ENCODE measurements around the gene PALM3. TPM values are rescaled to one million over a fixed set of nuclear protein-coding genes. Genes with fewer than 3 reads are reported as not detected.

Gene PALM3
- total and polyA plus RNA-seq, 2 experiments from 2014 or later: 16.6 to 45.8 TPM

- H3K4me3 Mint-ChIP-seq: peak overlapping the region; percentile 89
- DNase-seq (ENCODE audit: low spot score) (peak; percentile 93), ATAC-seq (peak; percentile 49)
- Histone ChIP-seq H3K27me3 (ENCODE audit: insufficient read depth) (no peaks in the 10 kb centered on the region), H3K36me3 (ENCODE audit: insufficient read depth) (no peaks in the 10 kb centered on the region), H3K9me2 (ENCODE audit: insufficient read depth) (no peaks in the 10 kb centered on the region), H3K79me2 (replicated peaks; ENCODE audit: insufficient read depth) (peaks cover 17% of the 10 kb centered on the region), H2AFZ (peak overlapping the region; percentile 98), H3K4me1 (ENCODE audit: insufficient read depth) (peaks cover 19% of the 10 kb centered on the region), H4K20me1 (replicated peaks; ENCODE audit: insufficient read depth) (no peaks in the 10 kb centered on the region), H3F3A (replicated peaks; ENCODE audit: low read depth) (peaks cover 6% of the 10 kb centered on the region; the same call in 1 of the 2 replicates), H3K27ac (ENCODE audit: low read depth) (peak overlapping the region; percentile 92), H3K4me2 (peak overlapping the region; percentile 95), H3K4me3 (peak overlapping the region; percentile 49)
- peaks cover 22% of the 10 kb centered on the region for H3K4me1 Mint-ChIP-seq
- no peaks in the 10 kb centered on the region for H3K9me3 Mint-ChIP-seq
- H3K27me3 Mint-ChIP-seq (ENCODE audit: insufficient read depth, low read depth, poor library complexity): peaks cover 19% of the 10 kb centered on the region
- peak overlapping the region; percentile 100 for H3K27ac Mint-ChIP-seq
- TF ChIP-seq CREB1 (CRISPR knock-in tag; IDR thresholded peaks at IDR 0.05; ENCODE audit: low read depth) (peak; percentile 100), ETS1 (IDR thresholded peaks at IDR 0.05) (peak; percentile 50), POLR2AphosphoS5 (IDR thresholded peaks at IDR 0.05; ENCODE audit: low read depth) (peak; percentile 47; the same call in 1 of the 2 replicates), REST (IDR thresholded peaks at IDR 0.05; ENCODE audit: unreplicated experiment) (no peak)
- H3K36me3 Mint-ChIP-seq (ENCODE audit: low read depth): no peaks in the 10 kb centered on the region; the same call in 2 of the 3 replicates
These were observed 54.9 kb downstream of the PALM3 start for GRCh38 chr19:14006766-14007562.

- H3K36me3 ChIP-seq (ENCODE audit: insufficient read depth): no peaks in the 10 kb centered on the region
- H3K79me2 ChIP-seq (replicated peaks; ENCODE audit: insufficient read depth): peaks cover 23% of the 10 kb centered on the region
- Mint-ChIP-seq H3K9me3 (no peaks in the 10 kb centered on the region), H3K36me3 (ENCODE audit: low read depth) (no peaks in the 10 kb centered on the region; the same call in 2 of the 3 replicates), H3K4me1 (peaks cover 22% of the 10 kb centered on the region), H3K27me3 (ENCODE audit: insufficient read depth, low read depth, poor library complexity) (peaks cover 19% of the 10 kb centered on the region), H3K4me3 (peak within 1 kb of the TSS; percentile 89), H3K27ac (peak within 1 kb of the TSS; percentile 100)
- ATAC-seq (peak; percentile 86), DNase-seq (ENCODE audit: low spot score) (peak; percentile 99)
- peak within 1 kb of the TSS; percentile 92 for H3K27ac ChIP-seq (ENCODE audit: low read depth)
- TF ChIP-seq CREB1 (CRISPR knock-in tag; IDR thresholded peaks at IDR 0.05; ENCODE audit: low read depth) (peak; percentile 96), REST (IDR thresholded peaks at IDR 0.05; ENCODE audit: unreplicated experiment) (no peak), ETS1 (IDR thresholded peaks at IDR 0.05) (peak; percentile 73), NANOG (IDR thresholded peaks at IDR 0.05; ENCODE audit: borderline replicate concordance) (no peak), ZNF114 (CRISPR knock-in tag; IDR thresholded peaks at IDR 0.05) (no peak), JUNB (IDR thresholded peaks at IDR 0.05; ENCODE audit: unreplicated experiment) (no peak)
- H3K9me2 ChIP-seq (ENCODE audit: insufficient read depth): no peaks in the 10 kb centered on the region
- peak within 1 kb of the TSS; percentile 95 for H3K4me2 ChIP-seq
- H2AFZ ChIP-seq: peak within 1 kb of the TSS; percentile 98
- H3K27me3 ChIP-seq (ENCODE audit: insufficient read depth): no peaks in the 10 kb centered on the region
- H3F3A ChIP-seq (replicated peaks; ENCODE audit: low read depth): peaks cover 6% of the 10 kb centered on the region; the same call in 1 of the 2 replicates
- no peaks in the 10 kb centered on the region for H4K20me1 ChIP-seq (replicated peaks; ENCODE audit: insufficient read depth)
- H3K4me1 ChIP-seq (ENCODE audit: insufficient read depth): peaks cover 19% of the 10 kb centered on the region
- H3K4me3 ChIP-seq: peak within 1 kb of the TSS; percentile 49
These were observed 55.7 kb downstream of the PALM3 start, which contains the start of gene RFX1 for GRCh38 chr19:14006085-14006765. TSS of gene RFX1 (minus strand) at chr19:14006320. CDS start at chr19:13993843, 12,477 bp downstream.

Data from GM23338 (cell line).